Cardiac muscle cell (in vitro differentiated cells and primary cell): ENCODE measurements around the gene ZNF609. TPM values are rescaled to one million over a fixed set of nuclear protein-coding genes. Genes with fewer than 3 reads are reported as not detected.
A peak's percentile ranks its signal among the peaks of the same experiment; 100 is the strongest.

ENCODE experiments used
- DNase-seq, 2 donors: peaks; one replicate each; pipeline versions ENCODE4 v3.0.0 to v3.0.0-alpha.2; 2010 to 2017; ENCODE audit warnings: low read depth in 1 of 2, low spot score in 1 of 2
- H3K27ac ChIP-seq: fragments of 200-600 bp; sonication (generic); 2 replicates; pipeline ENCODE4 v1.5.1; 2016
- H3K27me3 ChIP-seq: fragments of 200-600 bp; sonication (generic); 2 replicates; pipeline ENCODE4 v1.6.0; 2016; ENCODE audit warnings: control low read depth
- H3K36me3 ChIP-seq: fragments of 200-600 bp; sonication (generic); 2 replicates; pipeline ENCODE4 v1.5.1; 2016; ENCODE audit warnings: control low read depth
- H3K4me1 ChIP-seq: fragments of 200-600 bp; sonication (generic); 2 replicates; pipeline ENCODE4 v1.8.1; 2017; ENCODE audit warnings: low read depth, mild to moderate bottlenecking, mixed run types
- H3K4me3 ChIP-seq: fragments of 200-600 bp; sonication (generic); 2 replicates; pipeline ENCODE4 v1.5.1; 2016; ENCODE audit warnings: mild to moderate bottlenecking
- H3K9me3 ChIP-seq: fragments of 200-600 bp; sonication (generic); 2 replicates; pipeline ENCODE4 v1.5.1; 2017; ENCODE audit warnings: low read depth, mild to moderate bottlenecking, control low read depth
- CTCF ChIP-seq: IDR thresholded peaks from 2 replicates; pipeline ENCODE4 v1.5.1; 2012; ENCODE audit warnings: low read depth, mild to moderate bottlenecking, low read length
- polyA plus RNA-seq: library from polyadenylated mRNA; unstranded; fragments of >200 nt; fragmentation: Nextera tagmentation; extraction: Ambion mirVana; gene quantifications from 2 replicates; pipeline ENCODE4 v1.2.1, GENCODE V29; 2016
- total RNA-seq: library from RNA; depleted of rRNA; stranded (reverse); fragments of >200 nt; gene quantifications from 2 replicates; pipeline ENCODE4 v1.2.3, GENCODE V29; 2016

The ZNF609 gene
- total and polyA plus RNA-seq, 2 experiments from 2014 or later, result 25.6 to 41.4 TPM

- DNase-seq, result no peak
- no peak overlapping the region for H3K4me3 ChIP-seq
- no peaks in the 10 kb centered on the region for H3K9me3 ChIP-seq
- no peak overlapping the region for H3K27ac ChIP-seq
- H3K27me3 ChIP-seq, result no peaks in the 10 kb centered on the region
- H3K4me1 ChIP-seq, result peaks cover 36% of the 10 kb centered on the region
- H3K36me3 ChIP-seq, result no peaks in the 10 kb centered on the region
- peak; percentile 18 for TF ChIP-seq CTCF
Measured at GRCh38 chr15:64519897-64520296, 59.5 kb downstream of the ZNF609 start.

DNA sequence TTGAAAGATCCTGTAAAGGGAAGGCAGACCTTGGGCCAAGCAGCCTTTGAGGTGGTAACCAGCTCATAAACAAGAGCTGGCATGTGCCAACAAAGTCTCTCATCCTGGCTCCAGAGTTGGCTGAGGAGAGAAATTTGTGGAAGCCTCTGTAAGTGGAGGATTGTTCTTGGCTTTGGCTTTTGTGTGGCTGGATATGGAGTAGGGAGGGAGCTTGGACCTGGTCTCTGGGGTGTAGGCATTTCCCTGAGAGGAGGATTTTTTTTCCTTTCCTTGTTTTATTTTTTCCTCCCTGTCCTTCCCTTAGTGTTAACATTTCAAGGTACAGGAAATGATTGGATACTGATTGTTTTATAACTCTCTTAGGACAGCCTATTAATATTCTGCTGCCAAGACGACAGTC, 60.8 kb downstream of the ZNF609 start:
- peak in 1 of 2 donors; percentile 36 for DNase-seq
- Histone ChIP-seq H3K27ac (peak overlapping the region; percentile 56), H3K27me3 (no peaks in the 10 kb centered on the region), H3K4me3 (no peak overlapping the region), H3K4me1 (peaks cover 36% of the 10 kb centered on the region), H3K36me3 (no peaks in the 10 kb centered on the region), H3K9me3 (no peaks in the 10 kb centered on the region)
- TF ChIP-seq CTCF, result no peak

DNA sequence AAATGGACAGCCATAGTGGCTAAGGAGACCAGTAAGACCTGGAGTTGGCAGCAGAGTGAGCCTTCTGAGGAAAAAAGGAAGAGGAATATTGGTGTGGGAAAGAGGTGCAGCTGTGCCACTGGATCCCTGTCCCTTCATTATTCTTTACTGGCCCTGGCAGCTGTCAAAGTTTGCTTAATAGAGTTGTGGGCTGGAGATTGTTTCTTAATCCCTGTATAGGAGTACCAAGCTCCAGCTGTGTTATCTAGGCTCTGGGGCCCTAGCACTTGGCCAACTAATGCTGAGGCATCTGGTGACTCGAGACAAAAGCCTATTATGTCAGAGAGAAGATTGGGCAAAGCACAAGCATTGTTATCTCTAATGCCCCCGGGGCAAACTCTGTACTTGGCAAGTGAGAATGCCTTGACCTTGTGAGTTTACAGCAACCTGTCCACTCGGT, 61.4 kb downstream of the ZNF609 start:
- no peaks in the 10 kb centered on the region for H3K9me3 ChIP-seq
- H3K36me3 ChIP-seq, result no peaks in the 10 kb centered on the region
- H3K4me3 ChIP-seq, result no peak overlapping the region
- H3K27me3 ChIP-seq, result no peaks in the 10 kb centered on the region
- H3K4me1 ChIP-seq, result peaks cover 36% of the 10 kb centered on the region
- peak overlapping the region; percentile 56 for H3K27ac ChIP-seq
- TF ChIP-seq CTCF, result no peak
- peak; percentile 55 to 82 for DNase-seq

- TF ChIP-seq CTCF, result no peak
- DNase-seq, result peak in 1 of 2 donors; percentile 42
- H3K27me3 ChIP-seq, result no peaks in the 10 kb centered on the region
- H3K9me3 ChIP-seq, result no peaks in the 10 kb centered on the region
- peak overlapping the region; percentile 56 for H3K27ac ChIP-seq
- H3K4me1 ChIP-seq, result peaks cover 37% of the 10 kb centered on the region
- no peak overlapping the region for H3K4me3 ChIP-seq
- H3K36me3 ChIP-seq, result no peaks in the 10 kb centered on the region
Measured at GRCh38 chr15:64522226-64522823, 61.9 kb downstream of the ZNF609 start.

GRCh38 chr15:64523240-64523639, 62.9 kb downstream of the ZNF609 start:
- no peak for TF ChIP-seq CTCF
- H3K27ac ChIP-seq, result no peak overlapping the region
- no peak for DNase-seq

DNA sequence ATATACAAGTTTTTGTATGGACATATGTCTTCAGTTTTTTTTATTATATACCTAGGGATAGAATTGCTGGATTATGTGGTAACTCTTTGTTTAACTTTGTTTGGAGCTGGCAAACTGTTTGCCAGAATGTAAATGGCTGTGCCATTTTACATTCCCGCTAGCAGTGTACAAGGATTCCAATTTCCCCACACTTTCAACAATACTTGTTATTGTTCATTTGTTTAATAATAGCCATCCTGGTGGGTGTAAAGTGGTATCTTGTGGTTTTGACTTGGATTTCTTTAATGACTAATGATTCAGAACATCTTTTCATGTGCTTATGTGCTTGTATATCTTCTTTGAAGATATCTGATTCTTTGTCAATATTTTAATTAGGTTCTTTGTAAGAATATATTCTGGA, 64.4 kb downstream of the ZNF609 start:
- H3K4me1 ChIP-seq, result peaks cover 39% of the 10 kb centered on the region
- DNase-seq, result peak in 1 of 2 donors; percentile 50
- no peak for TF ChIP-seq CTCF
- no peaks in the 10 kb centered on the region for H3K36me3 ChIP-seq
- H3K27me3 ChIP-seq, result no peaks in the 10 kb centered on the region
- H3K27ac ChIP-seq, result no peak overlapping the region
- no peak overlapping the region for H3K4me3 ChIP-seq
- no peaks in the 10 kb centered on the region for H3K9me3 ChIP-seq

More at GRCh38 chr15:64523240-64523639, 62.9 kb downstream of the ZNF609 start:
- Histone ChIP-seq H3K27me3 (no peaks in the 10 kb centered on the region), H3K4me1 (peaks cover 41% of the 10 kb centered on the region), H3K36me3 (no peaks in the 10 kb centered on the region), H3K9me3 (no peaks in the 10 kb centered on the region), H3K4me3 (no peak overlapping the region)
